NCI-H2171 (cell line): ENCODE results near the gene MTA1.

Experiments
- DNase-seq: peaks from one replicate; lab custom pipeline; 2025; lab: John Stamatoyannopoulos, UW

The MTA1 gene

GRCh38 chr14:105476831-105477659 lies 57.4 kb downstream of the MTA1 start:
- no peak for DNase-seq

GRCh38 chr14:105477660-105478397 lies 58.2 kb downstream of the MTA1 start:
- peak; percentile 46 for DNase-seq

- DNase-seq = no peak
Measured at GRCh38 chr14:105478398-105479251, 59.0 kb downstream of the MTA1 start.

- DNase-seq = peak; percentile 15
Measured at GRCh38 chr14:105479431-105480158, 60.0 kb downstream of the MTA1 start.

GRCh38 chr14:105480199-105480746 lies 60.6 kb downstream of the MTA1 start:
- no peak for DNase-seq

GRCh38 chr14:105480807-105481801 lies 61.5 kb downstream of the MTA1 start:
- peak; percentile 86 for DNase-seq

- DNase-seq = peak; percentile 97
Measured at GRCh38 chr14:105481886-105482457, 62.3 kb downstream of the MTA1 start.

- DNase-seq = no peak
Measured at GRCh38 chr14:105482486-105483110, 63.0 kb downstream of the MTA1 start.

- DNase-seq = no peak
Measured at GRCh38 chr14:105483300-105484068, 63.9 kb downstream of the MTA1 start.

GRCh38 chr14:105484069-105484996 lies 64.7 kb downstream of the MTA1 start:
- DNase-seq = no peak

- no peak for DNase-seq
Measured at GRCh38 chr14:105484997-105485393, 65.4 kb downstream of the MTA1 start.

GRCh38 chr14:105485739-105486162 lies 66.1 kb downstream of the MTA1 start:
- DNase-seq = no peak

GRCh38 chr14:105486163-105486973 lies 66.7 kb downstream of the MTA1 start, which contains the start of gene CRIP1:
Gene CRIP1 (plus strand): TSS chr14:105486886. CDS start chr14:105487260, 374 bp downstream.
- no peak for DNase-seq

GRCh38 chr14:105486974-105487448 lies 67.4 kb downstream of the MTA1 start:
- peak; percentile 17 for DNase-seq

- no peak for DNase-seq
Measured at GRCh38 chr14:105487449-105487985, 67.9 kb downstream of the MTA1 start.
